GM19025 (cell line): ENCODE data around the gene ABCC6.
"Not testable (repeated sequence)": the region's sequence is repeated elsewhere in the genome, so short reads cannot be mapped to it uniquely, and the experiment has no call there.

Source experiments
- ATAC-seq: cut with Tn5 transposase; IDR thresholded peaks from one replicate; pipeline ENCODE4 v1.9.1; 2021; ENCODE audit warnings: mild to moderate bottlenecking, low read depth, moderate library complexity; ENCODE audit not compliant: unreplicated experiment

ABCC6 gene

GRCh38 chr16:16191493-16192167 lies 31.7 kb downstream of the ABCC6 start:
- ATAC-seq: no peak

- not testable (repeated sequence) for ATAC-seq
These were observed 32.3 kb downstream of the ABCC6 start for GRCh38 chr16:16190966-16191365.

GRCh38 chr16:16190546-16190945 lies 32.7 kb downstream of the ABCC6 start:
- no peak for ATAC-seq

GRCh38 chr16:16189842-16190241 lies 33.5 kb downstream of the ABCC6 start:
- ATAC-seq: no peak

GRCh38 chr16:16188827-16189226 lies 34.5 kb downstream of the ABCC6 start:
- ATAC-seq: no peak

DNA sequence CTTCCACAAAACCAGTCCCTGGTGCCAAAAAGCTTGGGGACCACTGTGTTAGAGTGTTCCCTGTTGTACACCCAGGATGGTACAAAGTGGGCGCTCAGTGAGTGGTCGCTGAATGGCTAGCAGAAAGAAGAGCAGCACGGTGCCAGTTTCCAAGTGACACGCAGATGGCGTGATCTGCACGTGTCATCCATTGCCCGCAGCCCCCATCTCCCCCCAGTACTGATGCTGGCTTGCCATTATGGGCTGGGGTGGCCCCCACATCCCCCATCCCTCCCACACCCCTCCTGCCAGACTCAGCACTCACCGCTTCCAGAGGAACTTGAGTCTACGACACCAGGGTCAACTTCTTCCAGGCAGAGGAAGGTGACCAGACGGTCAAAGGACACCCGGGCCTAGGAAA lies 36.5 kb downstream of the ABCC6 start:
- no peak for ATAC-seq

DNA sequence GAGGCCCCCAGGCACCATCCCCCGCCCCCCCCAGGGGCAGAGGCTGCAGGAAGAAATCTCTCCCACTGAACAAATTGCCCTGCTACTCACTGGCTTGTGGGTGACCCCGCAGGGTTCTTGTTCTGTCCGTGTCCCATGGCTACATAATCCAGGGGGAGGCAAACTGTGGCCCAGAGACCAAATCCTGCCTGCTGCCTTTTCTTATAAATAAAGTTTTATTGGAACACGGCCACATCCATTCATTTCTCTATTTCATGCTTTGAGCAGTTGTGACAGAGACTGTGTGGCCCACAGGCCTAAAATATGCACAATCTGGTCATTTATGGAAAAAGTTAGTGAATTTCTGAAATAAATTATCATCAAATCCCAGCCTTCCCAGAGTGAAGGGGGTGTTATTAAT lies 38.2 kb downstream of the ABCC6 start:
- no peak for ATAC-seq

DNA sequence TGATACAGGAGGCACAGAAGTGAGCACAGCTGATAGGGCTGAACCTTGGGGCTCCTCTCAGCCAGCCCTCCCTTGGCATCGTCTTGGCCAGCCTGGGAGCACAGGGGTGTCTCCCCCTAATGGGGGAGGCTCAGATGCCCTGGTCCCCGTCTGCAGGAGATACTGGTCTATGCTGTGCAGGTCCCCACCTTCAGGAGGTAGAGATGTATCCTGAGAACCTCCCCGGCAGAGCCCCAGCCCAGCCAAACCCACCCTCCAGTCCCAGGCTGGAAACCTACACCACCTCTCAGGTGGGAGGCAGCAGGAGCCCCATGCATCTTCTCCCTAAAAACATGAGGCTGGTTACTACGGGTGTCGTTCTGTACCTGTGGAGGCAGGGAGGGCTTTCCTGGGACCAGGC lies 38.7 kb downstream of the ABCC6 start:
- no peak for ATAC-seq

- no peak for ATAC-seq
These were observed 39.7 kb downstream of the ABCC6 start for GRCh38 chr16:16183562-16183961.

DNA sequence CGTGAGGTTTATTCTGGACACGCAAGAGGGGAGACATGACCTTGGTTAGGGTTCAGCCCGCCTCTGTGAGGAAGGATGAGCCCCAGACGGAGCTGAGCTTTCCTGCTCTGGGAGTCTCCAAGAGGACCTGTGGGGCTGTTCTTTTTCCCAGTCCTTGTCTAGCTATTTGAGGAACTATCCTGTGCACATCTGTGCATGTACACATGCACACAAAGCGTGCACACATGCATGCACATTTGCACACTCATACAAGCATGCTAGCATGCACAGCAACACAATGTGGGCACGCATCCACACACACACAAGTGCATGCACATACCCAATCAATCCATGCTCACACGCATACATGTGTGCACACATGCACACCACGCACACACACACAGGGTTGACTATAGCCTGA lies 40.4 kb downstream of the ABCC6 start:
- no peak for ATAC-seq

GRCh38 chr16:16181748-16182147 lies 41.5 kb downstream of the ABCC6 start:
- not testable (repeated sequence) for ATAC-seq

DNA sequence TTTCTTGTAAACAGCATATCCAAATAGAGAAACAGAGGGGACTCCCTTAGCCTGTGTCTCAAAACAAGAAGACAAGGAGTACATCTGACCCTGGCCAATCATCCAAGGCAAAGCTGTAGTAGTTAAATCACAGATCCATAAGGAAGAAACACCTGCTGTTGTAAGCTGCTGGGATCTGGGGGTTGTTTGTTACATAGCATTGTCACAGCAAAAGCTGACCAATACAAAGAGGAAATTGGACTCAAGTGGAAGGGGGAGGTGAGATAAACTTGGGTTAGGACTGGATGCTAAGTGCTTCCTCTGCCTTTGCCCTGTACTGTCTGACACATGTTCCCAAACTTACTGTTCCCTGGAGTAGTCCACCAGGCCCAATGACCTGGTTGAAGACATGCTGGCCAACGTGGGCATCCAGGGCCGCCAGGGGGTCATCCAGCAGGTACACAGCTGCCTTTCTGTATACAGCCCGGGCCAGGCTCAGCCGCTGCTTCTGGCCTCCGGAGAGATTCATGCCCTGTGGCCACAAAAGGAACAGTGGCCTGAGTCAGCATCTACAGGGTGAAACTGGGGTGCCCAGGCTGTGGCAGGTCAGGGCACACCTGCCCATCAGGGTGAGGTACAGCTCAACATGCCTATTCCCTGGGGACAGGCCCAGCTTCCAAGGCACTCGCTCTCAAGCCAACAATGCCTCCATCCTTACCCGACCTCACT lies 44.7 kb downstream of the ABCC6 start:
- ATAC-seq: no peak

DNA sequence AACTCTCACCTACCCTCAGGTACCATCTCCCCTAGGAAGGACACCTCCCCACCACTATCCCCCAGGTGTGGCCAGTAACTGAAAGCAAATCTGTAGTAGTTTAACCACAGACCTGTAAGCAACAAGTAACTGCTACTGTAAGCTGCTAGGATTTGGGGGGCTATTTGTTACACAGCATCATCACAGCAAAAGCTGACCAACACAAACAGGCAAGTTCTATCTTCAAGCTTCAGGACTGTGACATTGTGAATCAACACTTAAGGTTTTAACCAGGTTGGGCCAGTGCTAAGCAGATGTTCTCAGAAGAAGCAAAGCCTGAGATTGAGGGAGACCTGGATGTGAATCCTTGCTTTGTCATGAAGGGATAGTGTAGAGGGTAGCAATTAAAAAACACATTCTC lies 47.0 kb downstream of the ABCC6 start:
- no peak for ATAC-seq

DNA sequence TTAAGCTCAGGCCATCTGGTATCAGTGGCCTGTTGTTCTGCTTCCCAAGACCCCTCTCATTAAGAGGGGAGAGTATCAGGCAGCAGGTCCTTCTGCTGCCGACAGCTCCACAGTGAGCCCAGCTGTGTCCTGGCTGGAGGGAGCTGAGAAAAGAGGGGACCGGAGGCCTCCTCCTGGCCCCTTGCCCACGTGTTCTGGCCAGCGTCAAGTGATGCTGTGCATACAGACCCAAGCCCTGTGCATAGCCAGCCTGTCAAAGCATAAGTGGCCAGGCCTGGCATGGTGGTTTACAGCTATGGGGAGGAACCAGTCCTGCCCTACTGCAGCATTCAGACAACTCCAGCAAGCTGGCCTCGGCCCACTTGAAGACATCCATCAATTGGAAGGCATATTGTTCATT lies 48.0 kb downstream of the ABCC6 start:
- ATAC-seq: no peak

- ATAC-seq: no peak
These were observed 50.3 kb downstream of the ABCC6 start for GRCh38 chr16:16172991-16173390.

GRCh38 chr16:16171332-16171919 lies 51.9 kb downstream of the ABCC6 start:
- ATAC-seq: no peak

- no peak for ATAC-seq
These were observed 53.7 kb downstream of the ABCC6 start for GRCh38 chr16:16169615-16170014.

DNA sequence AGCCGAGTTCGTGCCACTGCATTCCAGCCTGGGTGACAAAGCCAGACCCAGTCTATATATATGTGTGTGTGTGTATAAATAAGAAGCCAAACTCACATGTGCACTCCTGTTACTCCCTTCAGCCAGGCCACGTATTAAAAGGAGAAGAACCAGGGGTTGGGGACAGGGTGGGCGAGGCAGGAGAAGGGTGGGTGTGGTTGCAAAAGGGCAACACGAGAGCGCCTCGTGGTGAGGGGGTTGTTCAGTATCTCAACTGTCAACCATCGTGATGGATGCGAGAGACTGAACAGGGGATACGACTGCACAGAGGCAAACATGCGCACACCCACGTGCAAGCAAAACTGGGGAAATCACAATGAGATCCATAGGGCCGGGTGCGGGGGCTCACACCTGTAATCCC lies 54.9 kb downstream of the ABCC6 start:
- no peak for ATAC-seq

DNA sequence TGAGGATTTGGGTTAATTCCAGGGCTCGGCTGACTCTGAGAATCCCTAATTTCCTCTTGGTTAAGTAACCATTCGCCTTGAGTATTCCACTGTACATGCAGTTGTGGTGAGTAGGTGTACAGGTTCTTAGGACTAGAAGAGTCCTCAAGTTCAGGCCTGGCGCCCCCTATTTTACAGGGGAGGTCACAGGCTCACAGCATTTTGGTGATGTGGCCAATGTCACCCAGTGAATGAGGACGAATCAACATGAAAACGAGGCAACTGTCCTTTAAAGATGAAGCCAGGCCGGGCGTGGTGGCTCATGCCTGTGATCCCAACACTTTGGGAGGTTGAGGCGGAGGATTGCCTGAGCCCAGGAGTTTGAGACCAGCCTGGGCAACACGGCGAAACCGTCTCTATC lies 55.4 kb downstream of the ABCC6 start:
- ATAC-seq: no peak

DNA sequence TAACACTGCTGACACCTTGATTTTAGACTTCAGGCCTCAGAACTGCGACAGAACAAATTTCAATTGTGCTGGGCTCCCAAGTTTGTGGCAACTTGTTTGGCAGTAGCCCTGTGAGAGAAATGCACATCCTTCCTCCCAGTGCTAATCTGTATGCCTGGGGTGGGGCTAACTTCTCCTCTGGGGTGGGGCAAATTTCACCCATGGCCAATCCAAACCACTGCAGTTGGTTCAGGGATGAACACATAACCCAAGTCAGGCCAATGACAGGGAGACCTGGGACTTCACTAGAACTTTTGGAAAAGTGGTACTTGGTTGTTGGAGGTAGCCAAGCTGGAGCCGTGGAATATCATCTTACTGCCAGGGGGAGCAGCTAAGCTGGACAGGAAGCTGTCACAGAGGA lies 56.3 kb downstream of the ABCC6 start:
- no peak for ATAC-seq

GRCh38 chr16:16166085-16166484 lies 57.2 kb downstream of the ABCC6 start:
- no peak for ATAC-seq

DNA sequence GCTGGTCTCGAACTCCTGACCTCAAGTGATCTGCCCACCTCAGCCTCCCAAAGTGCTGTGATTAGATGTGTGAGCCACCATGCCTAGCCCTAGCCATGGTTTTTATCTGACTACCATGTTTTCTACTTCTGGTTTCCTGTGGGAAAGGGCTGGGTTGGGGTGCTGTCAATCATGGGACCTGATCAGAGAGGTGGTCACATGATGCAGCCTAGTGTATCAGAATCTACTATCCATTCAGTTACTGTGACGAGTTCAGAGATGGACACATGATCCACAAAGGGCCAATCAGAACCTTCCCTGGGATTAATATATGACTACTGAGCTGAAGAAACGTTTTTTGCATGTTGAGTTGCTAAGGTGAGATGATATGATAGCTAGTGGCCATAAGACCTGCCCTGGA lies 59.1 kb downstream of the ABCC6 start:
- no peak for ATAC-seq
